HEK293T (cell line): ENCODE data around the gene KMT2E.

ENCODE experiments used
- CTCF ChIA-PET: fragments of 350-600 bp; formaldehyde crosslinking; extraction: SDS; loops from one replicate; lab custom pipeline; 2021; ENCODE audit warnings: antibody characterized with exemption, inconsistent platforms; lab: Yijun Ruan, JAX
- POLR2A ChIA-PET: fragments of 350-600 bp; formaldehyde crosslinking; extraction: SDS; loops from one replicate; lab custom pipeline; 2020; ENCODE audit warnings: antibody characterized with exemption, inconsistent platforms; lab: Yijun Ruan, JAX
- DNase-seq: peaks from one replicate; pipeline ENCODE4 v3.0.0; 2012; ENCODE audit warnings: mixed read lengths; ENCODE audit errors: extremely low spot score
- ARNT ChIP-seq: fragments of 450-650 bp; IDR thresholded peaks from 2 replicates; pipeline ENCODE4 v1.6.1; 2017; ENCODE audit warnings: mild to moderate bottlenecking
- BHLHE40 ChIP-seq: fragments of 450-650 bp; IDR thresholded peaks from 2 replicates; pipeline ENCODE4 v1.6.1; 2016; ENCODE audit warnings: mild to moderate bottlenecking, moderate library complexity, borderline replicate concordance
- CTBP1 ChIP-seq: fragments of 450-650 bp; IDR thresholded peaks from 2 replicates; pipeline ENCODE4 v1.6.1; 2016; ENCODE audit warnings: borderline replicate concordance
- ELF4 ChIP-seq: fragments of 450-650 bp; IDR thresholded peaks from 2 replicates; pipeline ENCODE4 v1.6.1; 2017; ENCODE audit warnings: antibody characterized with exemption
- FOXA1 ChIP-seq: fragments of 450-650 bp; IDR thresholded peaks from 2 replicates; pipeline ENCODE4 v1.6.1; 2016; ENCODE audit warnings: mild to moderate bottlenecking
- FOXK2 ChIP-seq: fragments of 450-650 bp; IDR thresholded peaks from 2 replicates; pipeline ENCODE4 v1.6.1; 2016; ENCODE audit warnings: mild to moderate bottlenecking
- FOXM1 ChIP-seq: fragments of 450-650 bp; IDR thresholded peaks from 2 replicates; pipeline ENCODE4 v1.6.1; 2017; ENCODE audit warnings: mild to moderate bottlenecking, borderline replicate concordance
- HDGF ChIP-seq: fragments of 450-650 bp; IDR thresholded peaks from 2 replicates; pipeline ENCODE4 v1.6.1; 2017; ENCODE audit warnings: antibody characterized with exemption, borderline replicate concordance
- L3MBTL2 ChIP-seq: fragments of 450-650 bp; conservative IDR thresholded peaks from 2 replicates; pipeline ENCODE4 v1.6.1; 2016; ENCODE audit warnings: mild to moderate bottlenecking
- LEF1 ChIP-seq: fragments of 450-650 bp; IDR thresholded peaks from 2 replicates; pipeline ENCODE4 v1.6.1; 2017; ENCODE audit warnings: mild to moderate bottlenecking, borderline replicate concordance
- NFRKB ChIP-seq: fragments of 450-650 bp; IDR thresholded peaks from 2 replicates; pipeline ENCODE4 v1.6.1; 2016; ENCODE audit warnings: mild to moderate bottlenecking, moderate library complexity
- SP1 ChIP-seq: fragments of 450-650 bp; IDR thresholded peaks from 2 replicates; pipeline ENCODE4 v1.6.1; 2017
- SUZ12 ChIP-seq: fragments of 450-650 bp; IDR thresholded peaks from 2 replicates; pipeline ENCODE4 v1.6.1; 2016; ENCODE audit warnings: mild to moderate bottlenecking
- TARDBP ChIP-seq: fragments of 450-650 bp; IDR thresholded peaks from 2 replicates; pipeline ENCODE4 v1.6.1; 2016
- ZNF384 ChIP-seq: fragments of 450-650 bp; IDR thresholded peaks from 2 replicates; pipeline ENCODE4 v1.6.1; 2016
- TF ChIP-seq, protein P1 (sequence below): fragments of 450-650 bp; IDR thresholded peaks from 2 replicates; pipeline ENCODE4 v1.6.1; 2016

The KMT2E gene

DNA sequence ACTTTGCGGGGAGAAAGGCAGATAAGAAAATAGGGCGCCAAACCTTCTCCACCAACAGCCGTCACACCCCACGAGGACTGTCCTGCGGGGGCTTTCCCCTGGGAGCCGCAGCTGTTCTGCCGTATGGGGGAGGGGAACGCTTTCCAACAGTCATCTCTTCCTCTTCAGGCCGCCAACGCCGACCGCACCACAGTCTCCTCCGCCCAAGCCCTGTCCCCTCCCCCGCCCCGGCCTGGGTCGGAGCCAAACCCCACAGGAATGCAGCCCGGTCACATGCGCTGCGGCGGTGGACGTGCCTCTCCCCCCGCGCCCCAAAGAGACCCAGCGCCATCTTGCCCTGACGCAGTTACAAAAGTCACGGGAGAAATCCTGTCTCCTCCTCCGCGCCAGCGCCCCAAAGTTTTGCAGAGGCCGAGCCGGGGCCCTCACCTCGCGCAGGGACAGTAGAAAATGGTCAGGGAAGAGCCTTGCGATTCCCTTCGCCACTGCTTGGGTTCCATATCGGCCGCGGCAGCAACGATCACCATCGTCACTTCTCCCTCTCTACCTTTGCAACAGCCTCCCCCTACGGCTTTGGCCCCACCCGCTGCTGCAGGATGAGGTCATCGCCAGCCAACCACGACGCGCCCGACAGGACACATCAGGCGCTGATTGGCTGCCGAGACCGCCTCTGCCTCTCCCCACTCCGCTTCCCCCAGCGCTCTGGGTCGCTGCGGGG is 1.3 kb upstream of the KMT2E start:
- DNase-seq, result peak; percentile 91
- peak; percentile 80 for TF ChIP-seq ELF4
- TF ChIP-seq ARNT, result peak; percentile 94
- TF ChIP-seq, protein P1, sequence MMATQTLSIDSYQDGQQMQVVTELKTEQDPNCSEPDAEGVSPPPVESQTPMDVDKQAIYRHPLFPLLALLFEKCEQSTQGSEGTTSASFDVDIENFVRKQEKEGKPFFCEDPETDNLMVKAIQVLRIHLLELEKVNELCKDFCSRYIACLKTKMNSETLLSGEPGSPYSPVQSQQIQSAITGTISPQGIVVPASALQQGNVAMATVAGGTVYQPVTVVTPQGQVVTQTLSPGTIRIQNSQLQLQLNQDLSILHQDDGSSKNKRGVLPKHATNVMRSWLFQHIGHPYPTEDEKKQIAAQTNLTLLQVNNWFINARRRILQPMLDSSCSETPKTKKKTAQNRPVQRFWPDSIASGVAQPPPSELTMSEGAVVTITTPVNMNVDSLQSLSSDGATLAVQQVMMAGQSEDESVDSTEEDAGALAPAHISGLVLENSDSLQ, result peak; percentile 77
- no peak for TF ChIP-seq FOXK2
- no peak for TF ChIP-seq FOXM1
- TF ChIP-seq NFRKB, result peak; percentile 93
- 0 out of 2 replicates have a peak, but pooled peaks have one; percentile 9 for TF ChIP-seq LEF1
- TF ChIP-seq CTBP1, result peak; percentile 79; the same call in 1 of the 2 replicates
- peak; percentile 21; the same call in 1 of the 2 replicates for TF ChIP-seq L3MBTL2
- ChIA-PET CTCF (interaction anchor here (0.7 kb wide), 2 partner anchors 29 to 1137 kb away, joined by 3 read pairs; no protein-coding TSS in a partner anchor), POLR2A (interaction anchor here (0.6 to 2.4 kb wide), 19 partner anchors 7 to 376 kb away, joined by 3 to 24 read pairs (median 5); partner anchors contain the start of gene SRPK2)

DNA sequence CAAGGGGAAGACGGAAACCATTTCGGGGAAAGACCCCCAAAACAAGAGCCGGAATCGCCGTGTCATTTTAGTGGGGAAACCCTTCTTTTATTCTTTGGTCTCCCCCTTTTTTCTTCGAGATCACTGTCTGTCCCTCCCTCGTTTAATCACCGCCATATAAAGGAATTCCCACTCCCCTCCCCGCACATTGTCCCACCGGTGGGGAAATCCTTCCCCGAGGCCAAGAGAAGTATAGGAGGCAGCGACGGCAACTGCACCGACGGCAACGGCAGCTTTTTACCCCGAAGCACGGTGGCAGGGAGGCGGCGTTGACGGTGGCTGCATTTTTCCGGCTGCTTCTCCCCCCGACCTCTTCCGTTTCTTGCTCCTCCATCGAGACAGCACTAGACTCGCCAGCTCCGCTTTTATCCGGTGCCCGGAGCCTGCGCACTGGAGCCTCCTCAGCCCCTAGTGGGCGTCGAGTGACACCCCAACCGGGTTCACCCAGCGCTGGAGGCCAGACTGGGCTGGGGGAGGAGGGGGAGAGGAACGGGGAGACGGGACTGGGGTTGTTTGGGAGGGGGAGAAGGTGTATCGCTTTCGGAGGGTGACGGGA is 687 bp upstream of the KMT2E start:
- POLR2A ChIA-PET, result interaction anchor here (0.6 to 2.4 kb wide), 23 partner anchors 8 to 518 kb away, joined by 3 to 24 read pairs (median 4); partner anchors contain the start of genes RINT1 and SRPK2
- DNase-seq, result peak; percentile 72
- TF ChIP-seq L3MBTL2 (peak; percentile 79), ZNF384 (no peak), CTBP1 (no peak), NFRKB (peak; percentile 68; the same call in 1 of the 2 replicates), ELF4 (peak; percentile 57), TARDBP (no peak), SP1 (no peak)
- TF ChIP-seq, protein P1, result peak; percentile 80
- CTCF ChIA-PET, result interaction anchor here (0.6 to 0.7 kb wide), 3 partner anchors 29 to 1137 kb away, joined by 3 read pairs; no protein-coding TSS in a partner anchor

- POLR2A ChIA-PET, result interaction anchor here (0.6 to 2.4 kb wide), 13 partner anchors 11 to 131 kb away, joined by 3 to 24 read pairs (median 5); no protein-coding TSS in a partner anchor
- CTCF ChIA-PET, result interaction anchor here (1.0 to 1.8 kb wide), 2 partner anchors 19 to 33 kb away, joined by 3 to 6 read pairs; no protein-coding TSS in a partner anchor
- TF ChIP-seq, protein P1, result no peak
- TF ChIP-seq ARNT, result no peak
- no peak for TF ChIP-seq NFRKB
- TF ChIP-seq HDGF, result no peak
- no peak for TF ChIP-seq FOXK2
- TF ChIP-seq FOXM1, result no peak
- TF ChIP-seq ZNF384, result no peak
- TF ChIP-seq LEF1, result no peak
- TF ChIP-seq SUZ12, result no peak
- TF ChIP-seq BHLHE40, result no peak
- TF ChIP-seq SP1, result no peak
- TF ChIP-seq FOXA1, result no peak
- TF ChIP-seq CTBP1, result no peak
- TF ChIP-seq ELF4, result no peak
- TF ChIP-seq L3MBTL2, result no peak
- no peak for TF ChIP-seq TARDBP
- no peak for DNase-seq
Observed at GRCh38 chr7:105014693-105015389, 836 bp downstream of the KMT2E start.

DNA sequence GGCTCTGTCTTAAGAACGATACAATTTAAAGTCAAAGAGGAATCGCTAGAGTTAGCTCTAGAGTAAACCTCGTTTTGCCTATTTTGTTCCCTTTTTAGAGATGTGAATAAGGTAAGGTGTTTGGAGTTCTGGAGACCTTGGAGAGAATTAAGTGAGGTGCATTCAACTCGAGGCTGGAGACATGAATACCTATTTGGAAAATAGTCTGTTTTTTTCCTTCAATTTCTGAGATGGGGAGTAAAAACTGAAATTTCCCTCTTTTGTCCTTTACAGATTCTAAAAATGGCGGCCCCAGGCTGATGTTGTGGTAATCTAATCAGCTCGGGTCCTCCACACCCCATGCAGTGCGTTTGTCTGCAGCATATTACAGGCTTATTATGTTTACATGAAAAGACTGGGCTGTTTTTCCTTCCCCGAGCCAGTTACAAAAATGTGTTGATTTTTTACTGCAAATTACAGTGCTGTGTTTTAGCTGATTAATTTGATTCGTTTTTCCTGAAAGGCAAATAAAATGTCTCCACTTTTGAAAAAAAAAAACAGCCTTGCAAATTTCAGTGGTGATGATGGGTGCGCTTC is 1.5 kb downstream of the KMT2E start:
- ChIA-PET POLR2A (interaction anchor here (0.7 to 2.4 kb wide), 9 partner anchors 12 to 1456 kb away, joined by 3 to 24 read pairs (median 4); no protein-coding TSS in a partner anchor), CTCF (interaction anchor here (0.7 to 1.8 kb wide), 4 partner anchors 19 to 54 kb away, joined by 3 to 6 read pairs (median 4); no protein-coding TSS in a partner anchor)
- no peak for DNase-seq
- no peak for TF ChIP-seq ARNT
- peak; percentile 78 for TF ChIP-seq ZNF384

DNA sequence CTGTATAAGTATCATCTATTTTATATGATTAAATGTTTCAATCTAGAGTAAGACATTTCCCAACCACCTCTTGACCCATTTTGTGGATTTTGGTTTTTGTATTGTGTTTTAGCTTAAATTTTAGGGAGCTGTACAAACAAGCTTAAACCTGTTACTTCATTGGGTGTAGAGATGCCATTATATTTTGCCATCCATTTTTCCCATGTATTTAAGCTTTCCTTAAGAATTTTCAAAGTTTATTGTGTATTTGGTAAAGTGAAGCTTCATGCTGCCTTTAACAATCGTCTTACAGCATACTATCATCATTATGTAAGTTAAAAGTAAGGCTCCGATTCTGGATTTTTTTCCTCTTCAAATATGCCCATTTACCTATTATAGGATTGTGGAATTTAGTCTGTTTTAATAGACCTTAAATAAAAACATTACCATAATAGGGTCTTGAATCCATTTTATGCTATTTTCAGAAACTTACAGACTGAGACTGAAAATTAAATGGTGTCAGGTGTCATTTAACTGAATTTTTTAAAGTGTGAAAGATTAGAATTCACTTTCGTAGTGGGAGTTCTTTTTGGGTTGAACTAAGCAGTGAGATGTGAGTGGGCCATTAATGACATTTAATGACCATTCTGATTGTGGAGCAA is 2.2 kb downstream of the KMT2E start:
- POLR2A ChIA-PET, result interaction anchor here (0.7 to 1.5 kb wide), 4 partner anchors 13 to 1456 kb away, joined by 3 to 5 read pairs (median 4); no protein-coding TSS in a partner anchor
- TF ChIP-seq FOXA1 (no peak), CTBP1 (no peak), L3MBTL2 (no peak), HDGF (no peak), FOXK2 (no peak), SUZ12 (no peak)

More for the DNA sequence above, 2.2 kb downstream of the KMT2E start:
- no peak for DNase-seq
- CTCF ChIA-PET, result interaction anchor here (0.7 to 1.8 kb wide), 3 partner anchors 35 to 53 kb away, joined by 4 to 6 read pairs (median 5); no protein-coding TSS in a partner anchor
